A549 treated with ZK216348 at 1 μM for 4 hours (cell line): ENCODE results near the gene MB. TPM values are rescaled to one million over a fixed set of nuclear protein-coding genes. Genes with fewer than 3 reads are reported as not detected.

ENCODE experiments used
- total RNA-seq: library from RNA; stranded (reverse); fragments of 200-300 nt; extraction: Qiagen RNA extraction; gene quantifications from 5 replicates; pipeline ENCODE4 v1.2.3, GENCODE V29; 2022; ENCODE audit warnings: low read depth

The MB gene
- 5.5 to 9.1 TPM (median 7.8 TPM) in 5 replicates for total RNA-seq

GRCh38 chr22:35617137-35617755 lies at the start of gene MB:
MB (minus strand) TSS chr22:35617329; CDS start chr22:35617257, 72 bp downstream.

GRCh38 chr22:35648066-35649025 lies 31.2 kb upstream of the MB start, which contains the start of gene APOL6:
APOL6 (plus strand) TSS chr22:35648446; CDS start chr22:35656426, 7,980 bp downstream.

Other genes starting within 250 kb of the MB start
- 446 to 674 TPM (median 524 TPM) in 5 replicates for gene HMOX1, start 236.2 kb downstream of the MB start, total RNA-seq
- gene MCM5, start 217.2 kb downstream of the MB start, total RNA-seq = 72.3 to 87.3 TPM (median 77.1 TPM) in 5 replicates
- gene RASD2, start 76.5 kb downstream of the MB start, total RNA-seq = 0.70 to 1.3 TPM (median 1.1 TPM) in 5 replicates
- 1.3 to 2.1 TPM (median 1.7 TPM) in 5 replicates for gene APOL6, start 31.1 kb upstream of the MB start, total RNA-seq
- gene APOL5, start 100.5 kb upstream of the MB start, total RNA-seq = not detected in 5 replicates